Activated CD4-positive, alpha-beta T cell treated with anti-CD3 and anti-CD28 coated beads, Interleukin-2, amount 50 U/mL, for 16 hours (primary cell): ENCODE measurements around the gene UBAC1.

Experiments
- DNase-seq: peaks from one replicate; pipeline ENCODE4 v3.0.0-alpha.2; 2020

Gene UBAC1

DNA sequence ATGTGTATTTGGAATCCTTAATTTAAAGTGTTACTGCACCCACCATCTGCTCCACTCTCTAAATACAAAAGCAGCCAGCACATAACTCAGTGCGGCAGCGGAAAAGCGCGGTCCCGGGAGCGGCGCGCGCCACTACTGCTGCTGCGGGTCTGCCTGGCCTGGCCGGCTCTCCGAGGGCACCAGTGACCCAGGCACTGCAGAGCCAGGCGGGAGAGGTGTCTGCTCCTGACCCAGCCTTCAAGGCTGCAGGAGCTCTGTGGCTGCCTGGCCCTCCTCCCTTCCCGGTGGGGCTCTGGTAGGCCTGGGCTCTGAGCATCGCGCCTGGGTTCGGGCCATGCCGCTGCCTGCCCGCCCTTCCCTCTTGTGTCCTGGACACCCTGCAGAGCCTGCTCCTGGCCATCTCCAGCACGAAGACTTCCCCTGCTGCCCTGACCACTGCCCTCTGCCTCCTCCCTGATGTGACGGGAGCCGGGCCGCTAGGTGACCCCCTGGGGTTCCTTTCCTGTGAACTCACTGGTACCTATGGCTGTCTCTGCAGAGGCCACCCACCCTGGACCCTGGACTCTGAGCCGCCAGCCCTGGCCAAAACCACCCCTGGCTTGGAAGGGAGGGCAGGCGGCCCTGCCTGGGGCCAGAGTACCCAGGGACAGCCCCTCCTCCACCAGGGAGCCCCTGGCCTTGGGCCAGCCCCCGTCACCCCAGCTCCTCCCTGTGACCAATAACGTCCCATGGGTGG lies 32.8 kb upstream of the UBAC1 start:
- no peak for DNase-seq

DNA sequence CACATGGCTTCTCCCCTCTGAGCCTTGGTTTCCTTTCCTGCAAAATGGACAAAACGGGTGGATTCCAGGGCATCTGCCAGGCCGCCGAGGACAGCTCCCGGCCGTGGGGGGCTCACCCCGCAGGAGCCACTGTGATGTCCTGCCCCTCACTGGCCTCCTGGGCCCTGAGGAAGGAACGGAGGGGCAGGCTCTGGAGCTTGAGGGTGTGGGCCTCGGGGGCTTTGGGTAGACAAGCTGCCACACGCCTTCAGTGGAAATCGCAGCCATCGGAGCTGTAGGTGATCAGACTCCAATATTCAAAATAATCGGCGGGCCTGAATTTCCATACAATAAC lies 32.2 kb upstream of the UBAC1 start:
- DNase-seq, result no peak

DNA sequence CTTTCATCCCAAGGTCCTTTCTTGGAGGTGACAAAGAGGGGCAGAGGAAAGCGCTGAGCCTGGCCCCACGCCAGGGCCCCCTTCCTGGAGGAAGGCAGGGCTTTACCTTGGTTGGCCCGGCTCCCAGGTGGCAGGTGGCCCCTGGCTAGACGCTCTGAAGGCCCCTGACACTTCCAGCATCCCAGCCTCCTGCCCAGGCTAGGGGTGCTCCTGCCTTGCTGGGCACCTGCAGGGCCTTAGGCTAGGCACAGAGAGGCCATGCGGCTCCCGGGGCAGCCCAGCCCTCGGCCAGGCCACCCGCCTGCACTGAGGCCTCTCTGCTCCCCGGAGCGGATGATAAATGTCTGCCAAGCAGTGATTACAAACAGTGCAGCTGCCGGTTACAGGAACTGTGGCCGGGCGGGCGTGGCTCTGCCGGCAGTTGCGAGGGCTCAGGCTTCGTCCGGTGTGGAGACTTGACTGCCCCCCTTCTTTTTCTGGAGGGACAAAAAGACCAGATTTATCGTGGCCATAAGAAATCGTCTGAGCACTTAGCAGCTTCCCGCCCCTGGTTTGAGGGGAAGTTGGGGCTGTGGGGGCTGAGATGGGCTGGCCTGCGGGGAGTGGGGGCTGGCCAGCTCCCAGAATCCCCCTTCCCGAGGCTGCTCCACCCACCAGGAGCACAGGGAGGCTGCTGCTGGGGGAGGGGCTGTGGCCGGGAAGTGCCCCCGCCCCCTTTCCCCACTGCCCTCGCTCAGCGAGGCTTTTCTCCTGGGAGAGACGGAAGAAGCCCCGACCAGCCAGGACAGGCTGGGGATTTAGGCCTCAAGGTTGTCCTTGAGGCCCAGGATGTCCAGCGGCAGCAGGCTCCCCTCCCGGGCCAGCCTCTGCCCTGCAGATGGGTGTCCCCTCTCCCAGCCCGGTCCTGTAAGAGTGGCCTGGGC lies 31.6 kb upstream of the UBAC1 start:
- peak; percentile 29 for DNase-seq

DNA sequence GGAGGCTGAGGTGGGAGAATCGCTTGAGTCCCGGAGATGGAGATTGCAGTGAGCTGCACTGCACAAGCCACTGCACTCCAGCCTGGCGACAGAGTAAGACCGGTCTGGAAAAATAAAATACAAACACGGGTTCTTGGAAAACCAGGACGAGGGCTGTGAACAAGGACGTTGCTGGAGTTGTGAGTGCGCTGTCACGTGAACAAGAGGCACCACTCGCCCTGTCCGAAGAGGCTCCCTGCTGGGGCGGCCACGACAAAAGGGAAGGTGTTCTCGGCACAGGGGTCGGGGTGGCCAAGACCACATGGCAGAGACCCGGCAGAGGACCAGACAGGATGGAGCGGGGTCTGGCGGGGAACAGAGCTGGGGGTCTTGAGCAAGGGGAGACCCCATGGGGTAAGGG lies 30.6 kb upstream of the UBAC1 start:
- DNase-seq, result no peak

DNA sequence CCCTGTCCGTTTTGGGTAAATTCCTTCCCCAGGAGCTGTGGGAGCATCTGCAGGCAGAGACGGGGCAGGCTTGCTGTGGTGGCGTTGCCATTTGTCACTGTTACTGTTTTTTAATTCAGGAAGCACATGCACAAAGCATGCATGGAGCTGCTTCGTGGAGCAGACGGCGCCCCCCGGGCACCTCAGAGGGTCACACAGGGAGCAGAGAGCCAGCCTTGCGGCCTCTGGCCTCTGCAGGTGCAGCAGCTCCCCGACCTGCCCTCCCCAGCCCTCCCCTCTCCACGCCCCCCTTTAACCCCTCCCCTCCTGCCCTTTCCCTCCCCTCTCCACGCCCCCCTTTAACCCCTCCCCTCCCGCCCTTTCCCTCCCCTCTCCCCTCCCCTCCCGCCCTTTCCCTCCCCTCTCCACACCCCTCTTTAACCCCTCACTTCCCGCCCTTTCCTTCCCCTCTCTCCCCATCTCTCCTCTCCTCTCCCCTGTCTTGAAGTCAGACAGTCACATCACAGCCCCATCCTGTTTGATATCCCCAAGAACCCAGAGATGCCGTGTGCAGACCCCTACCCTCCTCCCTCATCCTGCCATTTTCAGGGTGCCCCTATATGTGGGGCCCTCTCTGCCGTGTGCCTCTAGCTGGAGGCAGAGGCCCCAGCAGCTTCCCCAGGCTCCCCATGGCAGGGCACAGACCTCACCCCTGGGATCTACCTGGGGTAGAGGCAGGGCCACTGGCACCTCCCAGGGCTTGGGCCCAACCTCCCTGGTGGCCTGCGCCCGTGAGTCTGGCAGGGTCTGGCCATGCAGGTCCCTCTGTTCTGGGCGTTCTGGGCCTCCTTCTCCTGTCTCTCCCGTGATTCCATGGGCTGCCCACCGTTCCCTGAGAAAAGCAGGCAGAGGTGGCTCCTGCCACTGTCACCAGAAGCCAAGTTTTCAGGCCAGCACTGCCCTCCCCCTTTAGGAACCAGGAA lies 29.6 kb upstream of the UBAC1 start:
- DNase-seq, result peak; percentile 44

DNA sequence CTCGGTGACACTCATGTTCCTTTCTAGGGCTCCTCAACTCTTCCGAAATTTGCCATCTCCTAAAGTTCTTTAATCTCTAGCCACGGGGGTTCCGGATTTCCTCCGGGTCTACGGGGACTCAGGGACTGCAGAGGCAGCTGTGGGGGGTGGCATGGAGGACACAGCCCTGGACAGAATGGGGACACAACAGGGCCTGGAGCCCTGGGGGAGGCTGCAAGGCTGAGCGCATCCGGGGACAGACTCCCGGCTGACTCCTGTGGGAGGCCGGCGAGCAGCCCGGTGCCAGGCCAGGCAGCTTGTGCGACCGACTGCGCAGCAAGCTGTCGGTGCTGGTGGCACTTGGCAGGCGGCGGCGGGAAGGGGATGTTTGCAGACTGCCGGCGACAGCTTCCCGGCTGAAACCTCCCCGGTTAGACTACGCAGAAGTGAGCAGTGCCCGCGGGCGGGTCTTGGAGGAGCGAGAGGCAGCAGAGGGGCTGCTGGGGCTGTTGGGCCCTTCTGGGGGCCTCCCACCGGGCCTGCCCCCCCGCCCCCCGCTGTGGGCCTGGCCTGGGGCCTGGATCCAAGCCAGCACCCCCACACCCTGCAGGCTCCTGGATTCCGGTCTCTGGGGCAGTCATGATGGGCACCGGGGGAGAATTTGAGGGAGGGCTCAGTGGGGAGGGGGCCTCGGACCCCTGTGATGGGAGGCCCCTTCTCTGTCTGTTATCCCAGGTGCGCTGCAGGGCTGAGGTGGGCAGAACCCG lies 28.7 kb upstream of the UBAC1 start:
- no peak for DNase-seq

DNA sequence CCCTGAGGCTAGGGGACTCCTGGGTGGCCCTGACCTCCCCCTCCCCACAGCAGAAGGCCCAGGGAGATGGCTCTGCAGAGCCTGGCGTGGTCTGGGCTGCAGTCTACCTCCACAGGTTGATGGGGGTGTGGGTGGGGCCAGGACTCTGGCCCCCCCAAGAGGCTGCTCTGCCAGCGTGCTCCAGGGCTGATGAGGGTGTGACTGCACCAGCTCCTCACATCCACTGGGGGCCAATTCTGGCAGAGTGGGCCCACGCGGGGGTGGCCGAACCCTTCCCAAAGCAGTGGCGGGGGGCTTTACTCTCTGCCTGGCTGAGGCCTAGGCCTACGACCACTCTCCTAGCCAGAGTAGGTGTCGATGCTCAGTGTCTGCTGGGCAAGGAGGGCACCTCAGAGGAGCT lies 28.0 kb upstream of the UBAC1 start:
- DNase-seq, result no peak

DNA sequence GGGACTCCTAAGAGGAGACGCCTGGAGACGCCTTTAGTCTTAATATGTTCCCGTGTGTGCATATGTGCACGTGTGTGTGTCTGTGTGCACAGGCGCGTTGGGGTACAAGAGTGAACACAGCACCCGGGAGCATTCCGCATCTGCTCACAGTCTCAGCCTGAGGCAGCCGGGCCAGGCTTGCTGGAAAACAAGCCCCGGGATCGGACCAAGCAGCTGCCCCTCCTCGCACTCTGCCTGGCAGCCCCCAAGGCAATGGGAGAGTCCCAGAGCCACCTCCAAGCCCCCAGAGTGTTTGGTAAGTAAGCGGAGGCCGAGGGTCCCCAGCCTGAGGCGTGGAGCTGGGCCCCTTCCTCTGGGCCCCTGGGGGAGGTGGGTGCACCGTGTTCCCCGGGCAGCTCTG lies 27.3 kb upstream of the UBAC1 start:
- DNase-seq, result no peak

DNA sequence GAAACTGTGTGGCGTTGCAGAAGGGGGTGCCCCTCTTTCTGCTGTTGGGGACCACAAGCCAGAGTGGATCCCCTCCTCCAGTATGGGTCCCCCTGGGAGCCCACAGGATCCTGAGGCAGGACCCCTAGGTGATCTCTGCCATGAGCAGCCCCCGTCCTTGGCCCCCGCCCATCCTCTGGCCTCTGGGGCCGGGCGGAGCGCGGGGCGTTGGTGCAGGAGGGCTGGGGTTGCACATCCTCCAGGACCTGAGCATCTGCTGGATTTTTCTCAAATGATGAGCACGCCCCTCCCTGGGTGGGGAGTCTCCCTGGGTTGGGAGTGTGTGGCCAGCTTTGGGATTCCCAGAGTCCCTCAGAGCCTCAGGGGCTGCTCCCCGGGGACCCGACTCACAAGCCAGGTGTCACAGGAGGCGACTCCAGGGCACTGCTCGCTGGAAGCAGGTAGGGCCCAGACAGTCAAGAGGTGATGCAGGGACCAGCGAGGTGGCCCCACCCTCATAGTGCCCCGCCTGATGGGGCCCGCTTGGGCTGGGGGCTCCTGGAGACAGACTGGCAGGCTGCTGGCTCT lies 26.7 kb upstream of the UBAC1 start:
- DNase-seq, result no peak

DNA sequence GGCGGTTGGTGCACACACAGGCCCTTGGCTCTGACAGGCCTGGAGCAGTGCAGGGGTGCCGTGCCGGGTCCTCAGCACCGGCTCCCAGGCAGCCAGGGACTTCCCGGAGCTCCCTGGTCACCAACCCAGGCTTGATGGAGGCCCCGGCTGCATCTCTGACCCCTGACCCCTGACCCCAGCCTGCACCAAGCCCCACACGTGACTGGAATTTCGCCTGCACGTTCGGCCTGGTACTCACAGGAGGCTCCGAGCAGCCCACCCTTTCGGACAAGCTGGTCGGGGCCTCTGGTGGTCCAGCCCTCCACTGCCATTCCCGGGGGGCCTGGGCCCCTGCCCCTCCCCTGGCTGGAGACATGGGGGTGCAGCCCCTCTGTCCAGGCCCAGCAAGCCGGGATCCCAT lies 25.4 kb upstream of the UBAC1 start:
- no peak for DNase-seq

DNA sequence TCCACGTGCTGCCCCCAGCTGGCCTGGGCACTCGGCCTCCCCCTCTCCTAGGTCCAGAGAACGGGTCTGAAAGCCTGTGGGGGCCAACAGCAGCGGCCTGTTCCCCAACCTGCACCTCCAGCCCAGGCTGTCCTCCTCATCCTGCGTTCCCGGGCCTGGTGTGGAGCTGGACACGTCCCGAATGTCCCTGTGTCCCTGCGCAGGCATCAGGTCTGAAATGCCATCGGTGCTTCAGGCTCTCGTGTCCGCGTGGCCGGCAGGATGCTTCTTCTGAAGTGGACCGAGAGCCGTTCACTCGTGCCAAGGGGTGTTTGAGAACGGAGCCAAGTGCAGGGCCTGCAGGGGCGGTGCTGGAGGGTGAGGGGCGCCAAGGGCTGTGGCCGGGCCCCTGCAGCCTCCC lies 24.7 kb upstream of the UBAC1 start:
- no peak for DNase-seq

DNA sequence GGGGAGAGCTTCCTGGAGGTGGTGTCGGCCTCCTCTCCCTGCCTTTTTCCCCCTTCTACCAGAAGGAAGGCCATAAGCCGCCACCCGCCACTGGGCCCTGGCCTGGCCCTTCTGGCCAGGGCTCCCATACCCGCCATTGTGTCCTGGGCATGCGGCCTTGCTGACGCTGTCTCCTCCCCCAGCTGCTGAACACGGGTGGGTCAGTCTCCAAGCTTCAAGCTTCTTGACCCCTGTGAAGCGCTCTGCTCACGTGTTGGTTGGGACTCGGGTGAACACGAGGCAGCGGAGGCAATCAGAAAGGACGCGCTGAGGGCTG lies 24.2 kb upstream of the UBAC1 start:
- DNase-seq, result no peak

DNA sequence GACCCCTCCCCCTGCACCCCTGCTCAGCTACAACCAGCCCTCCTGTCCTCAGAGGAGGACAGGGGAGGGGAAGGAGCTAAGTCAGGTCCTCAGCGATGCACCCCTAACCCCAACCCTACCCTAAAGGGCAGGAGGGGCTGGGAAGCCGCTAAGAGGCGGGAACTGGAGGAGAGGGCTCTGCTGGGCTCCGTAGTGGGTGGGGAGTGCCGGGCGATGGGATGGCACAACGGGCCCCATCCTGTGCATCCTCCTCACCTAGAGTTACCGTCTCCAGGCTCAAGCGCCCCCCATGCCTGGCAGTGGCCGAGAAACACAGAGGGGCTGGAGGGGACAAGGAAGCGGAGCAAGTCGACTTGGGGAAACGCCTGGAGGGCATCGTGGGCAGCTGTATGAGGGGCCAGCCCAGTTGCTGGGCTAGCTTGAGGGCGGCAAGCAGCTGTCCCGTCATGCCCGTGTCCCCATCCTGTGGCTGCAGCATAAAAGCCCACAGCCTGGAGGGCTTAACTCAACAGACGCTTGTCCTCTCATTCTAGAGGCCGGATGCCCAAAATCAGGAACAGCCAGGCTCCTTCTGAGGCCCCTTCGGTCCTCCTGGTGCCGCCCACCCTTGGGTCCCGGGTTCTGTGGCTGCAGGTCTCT lies 23.0 kb upstream of the UBAC1 start:
- DNase-seq, result no peak

DNA sequence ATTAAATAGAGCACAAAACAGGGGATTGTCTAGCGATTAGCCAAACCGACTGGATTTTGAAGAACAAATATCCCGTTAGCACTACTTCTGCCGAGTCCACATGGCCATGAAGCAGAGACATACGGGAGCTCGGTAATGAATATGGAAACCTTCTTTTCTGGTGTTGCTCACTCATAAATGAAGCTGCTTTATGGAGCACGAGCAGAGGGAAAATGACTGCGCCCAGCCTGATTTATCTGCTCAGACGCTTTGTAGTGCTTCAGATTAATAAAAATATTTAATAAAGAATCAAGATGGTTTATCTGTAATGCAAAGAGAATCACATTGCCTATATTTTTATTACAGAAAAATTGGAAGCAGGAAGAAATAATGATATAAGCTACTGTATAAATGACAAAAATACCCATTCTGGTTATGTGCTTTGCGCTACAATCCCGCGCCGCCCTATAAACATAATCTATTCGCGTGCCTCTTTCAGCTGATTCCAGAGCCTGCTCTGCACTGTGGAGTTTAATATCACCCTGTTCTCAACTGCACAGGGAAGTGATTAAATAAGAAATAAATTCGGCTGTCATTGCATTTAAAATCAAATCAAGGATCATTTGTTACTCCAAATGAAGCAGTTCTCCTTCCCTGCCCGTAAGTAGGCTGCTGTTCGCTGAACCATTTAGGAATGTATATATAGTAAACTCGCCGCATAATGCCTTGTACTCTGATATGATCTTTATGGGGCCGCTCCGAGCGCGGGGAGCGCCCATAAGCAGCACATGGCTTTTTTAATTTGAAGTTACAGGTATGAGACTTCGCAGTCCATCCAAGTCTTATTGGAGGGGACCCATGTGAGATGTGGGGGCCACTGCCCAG lies 22.3 kb upstream of the UBAC1 start:
- no peak for DNase-seq

DNA sequence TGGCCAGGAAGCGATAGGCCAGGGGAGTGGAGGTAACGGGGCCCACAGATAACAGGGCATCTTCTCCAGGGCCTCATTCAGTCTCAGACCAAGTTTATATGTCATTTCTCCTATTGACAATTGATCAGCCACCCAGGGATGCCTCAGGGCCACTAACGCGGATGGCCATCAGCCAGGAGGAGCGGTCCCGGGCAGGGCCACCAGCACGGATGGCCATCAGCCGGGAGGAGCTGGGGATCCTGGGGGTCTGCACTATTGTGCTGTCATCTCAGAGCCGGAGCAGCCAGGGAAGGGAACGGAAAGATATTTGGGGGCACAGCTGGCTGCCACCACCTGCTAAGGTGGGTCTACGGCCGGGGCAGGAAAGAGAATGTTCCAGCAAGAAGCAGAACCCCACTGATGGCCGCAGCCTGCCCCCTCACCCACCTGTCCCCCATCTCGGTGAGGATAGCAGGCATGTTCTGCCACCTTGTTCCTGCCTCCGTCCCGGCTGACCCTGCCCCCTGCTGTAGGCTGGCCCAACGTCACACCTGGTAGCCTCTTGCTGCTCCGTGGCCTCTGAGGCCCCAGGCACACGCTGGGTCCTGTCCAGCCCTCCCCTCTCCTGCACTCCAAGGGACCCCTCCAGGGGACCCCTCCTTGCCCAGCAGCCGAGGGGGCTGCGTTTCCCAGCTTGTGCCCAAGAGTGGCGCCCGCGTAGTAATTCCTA lies 21.5 kb upstream of the UBAC1 start:
- DNase-seq, result no peak

DNA sequence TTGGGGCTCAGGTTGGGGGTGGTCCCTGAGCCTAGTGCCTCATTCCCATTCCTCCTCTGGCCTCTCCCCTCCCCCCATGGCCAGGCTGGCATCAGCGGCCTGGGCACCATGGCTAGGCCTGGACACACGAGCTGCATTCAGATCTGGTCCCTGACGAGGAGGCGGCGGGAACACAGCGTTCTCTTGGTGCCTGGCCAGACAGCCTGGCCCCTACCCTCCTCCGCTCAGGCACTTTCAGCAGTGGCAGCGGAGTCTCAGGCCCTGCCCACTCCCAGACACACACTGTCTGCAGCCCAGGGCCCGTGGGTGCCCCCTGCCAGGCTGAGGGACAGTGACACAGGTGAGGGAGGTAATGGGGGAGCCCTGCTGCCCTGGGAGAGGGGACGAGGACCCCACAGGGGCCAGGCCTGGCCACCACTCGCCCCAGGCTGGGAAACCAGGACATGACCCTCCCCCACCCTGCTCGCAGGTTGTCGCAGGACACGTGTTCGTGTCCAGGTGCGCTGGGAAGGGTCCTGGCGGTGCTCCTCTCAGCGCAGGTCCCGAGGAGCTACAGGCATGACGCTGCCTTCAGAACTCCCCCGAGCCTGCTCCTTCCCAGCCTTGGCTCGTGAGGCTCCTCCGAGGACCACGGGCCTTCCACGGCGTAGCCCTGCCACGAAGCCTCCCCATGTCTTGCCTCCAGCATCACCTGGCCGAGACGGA lies 19.9 kb upstream of the UBAC1 start:
- DNase-seq, result no peak

DNA sequence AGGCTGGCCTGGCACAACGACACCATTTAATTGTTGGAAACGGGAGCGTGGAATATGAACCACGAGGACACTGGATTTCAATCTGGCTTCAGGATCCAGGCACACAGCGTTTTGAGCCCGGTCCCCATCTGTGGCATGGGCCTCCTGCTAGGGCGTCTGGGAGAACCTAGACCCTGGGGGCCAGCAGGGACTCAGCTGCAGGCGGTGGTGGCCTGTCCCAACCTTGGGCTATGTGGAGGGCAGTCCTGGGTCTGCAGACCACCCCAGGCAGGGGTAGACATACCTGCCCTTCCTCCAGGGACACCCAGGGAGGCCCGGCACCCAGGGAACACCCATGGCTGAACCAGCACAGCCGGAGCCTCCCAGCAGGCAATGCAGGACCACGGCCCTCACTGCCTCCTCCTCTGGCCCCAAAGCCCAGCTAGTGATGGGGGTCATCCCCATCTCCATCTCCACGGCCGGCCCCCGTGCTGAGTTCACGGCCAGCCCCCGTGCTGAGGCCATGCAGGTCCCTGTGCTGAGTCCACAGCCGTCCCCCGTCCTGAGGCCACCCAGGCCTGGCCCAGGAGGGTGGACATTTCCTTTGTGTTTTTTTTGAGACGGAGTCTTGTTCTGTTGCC lies 18.5 kb upstream of the UBAC1 start:
- no peak for DNase-seq

DNA sequence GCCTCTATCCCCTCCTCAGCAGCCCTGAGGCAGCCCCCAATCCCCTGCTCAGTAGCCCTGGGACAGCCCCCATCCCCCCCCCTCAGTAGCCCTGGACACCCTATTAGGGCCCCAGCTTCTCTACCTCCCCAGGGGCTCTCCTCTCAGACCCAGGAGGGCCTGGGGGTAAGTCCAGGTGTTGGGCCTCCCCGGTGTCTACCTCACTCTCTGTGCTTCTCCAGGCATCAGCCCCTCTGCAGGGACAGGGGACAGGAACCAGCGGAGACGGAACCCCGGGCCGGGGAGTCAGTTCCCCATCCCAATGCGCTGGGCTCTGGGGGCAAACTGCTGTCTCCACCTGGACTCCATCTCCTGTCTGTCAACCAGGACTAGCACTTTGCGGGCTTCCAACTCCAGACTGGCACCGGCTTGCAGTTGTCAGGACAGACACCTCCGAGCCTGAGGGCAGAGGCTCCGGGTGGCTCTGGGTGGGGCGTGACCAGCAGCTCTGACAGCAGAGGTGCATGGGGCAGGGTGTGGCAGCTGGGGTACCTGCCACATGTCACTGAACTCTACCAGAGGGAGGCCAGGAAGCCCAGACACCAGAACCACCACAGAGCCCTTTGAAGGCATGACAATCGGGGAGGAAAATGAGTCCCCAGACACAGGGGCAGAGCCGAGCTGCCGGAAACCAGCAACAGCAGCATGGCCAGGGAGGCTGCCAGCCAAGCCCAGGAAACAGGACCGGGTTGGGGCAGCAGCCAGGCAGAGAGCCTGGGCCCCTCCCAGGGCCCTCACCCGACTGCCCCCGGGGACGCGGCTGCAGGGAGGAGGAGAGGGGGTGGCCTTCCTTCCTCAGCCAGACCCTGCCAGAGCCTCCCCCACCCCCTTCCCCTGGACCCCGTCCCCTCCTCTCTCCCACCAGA lies 17.7 kb upstream of the UBAC1 start:
- DNase-seq, result peak; percentile 18
